Osteoblast (primary cell): ENCODE measurements around the gene VTI1A. TPM values are rescaled to one million over a fixed set of nuclear protein-coding genes. Genes with fewer than 3 reads are reported as not detected.
A peak's percentile ranks its signal among the peaks of the same experiment; 100 is the strongest.

Experiments used
- DNase-seq: peaks from one replicate; pipeline ENCODE4 v3.0.0; 2011; ENCODE audit warnings: low spot score, mixed read lengths; ENCODE audit not compliant: insufficient read length; ENCODE audit errors: missing footprints
- H2AFZ ChIP-seq: 2 replicates; pipeline ENCODE4 v1.6.0; 2011; ENCODE audit warnings: mild to moderate bottlenecking, low read length
- H3K27ac ChIP-seq: 2 replicates; pipeline ENCODE4 v1.5.1; 2011; ENCODE audit warnings: mild to moderate bottlenecking, low read depth, low read length, moderate library complexity
- H3K27me3 ChIP-seq: 2 replicates; pipeline ENCODE4 v1.6.0; 2012; ENCODE audit warnings: mild to moderate bottlenecking, control low read depth, inconsistent platforms, low read length, moderate library complexity; ENCODE audit not compliant: insufficient read depth
- H3K36me3 ChIP-seq: 2 replicates; pipeline ENCODE4 v1.5.1; 2011; ENCODE audit warnings: mild to moderate bottlenecking, low read length, control low read depth, moderate library complexity; ENCODE audit not compliant: insufficient read depth
- H3K4me1 ChIP-seq: 2 replicates; pipeline ENCODE4 v1.5.1; 2011; ENCODE audit warnings: mild to moderate bottlenecking, low read length, control low read depth, moderate library complexity; ENCODE audit not compliant: insufficient read depth
- H3K4me2 ChIP-seq: 2 replicates; pipeline ENCODE4 v1.6.0; 2011; ENCODE audit warnings: mild to moderate bottlenecking, low read length; ENCODE audit not compliant: insufficient read depth
- H3K4me3 ChIP-seq: fragments of 200-600 bp; sonication (generic); 3 replicates; pipeline ENCODE4 v1.5.1; 2012; ENCODE audit warnings: mild to moderate bottlenecking, low read length, inconsistent platforms; ENCODE audit not compliant: insufficient read depth
- H3K79me2 ChIP-seq: 2 replicates; pipeline ENCODE4 v1.6.0; 2012; ENCODE audit warnings: mild to moderate bottlenecking, low read length, control low read depth, inconsistent platforms; ENCODE audit not compliant: insufficient read depth
- H3K9me3 ChIP-seq: 2 replicates; pipeline ENCODE4 v1.5.1; 2011; ENCODE audit warnings: low read depth, low read length, control low read depth
- H4K20me1 ChIP-seq: 2 replicates; pipeline ENCODE4 v1.6.0; 2012; ENCODE audit warnings: mild to moderate bottlenecking, low read length, control low read depth; ENCODE audit not compliant: insufficient read depth
- total RNA-seq: library from RNA; depleted of rRNA; stranded (reverse); fragments of >200 nt; gene quantifications from 2 replicates; pipeline ENCODE4 v1.2.3, GENCODE V29; 2012
- TF ChIP-seq, protein P1 (sequence below): IDR thresholded peaks from 2 replicates; pipeline ENCODE4 v1.5.1; 2011; ENCODE audit warnings: mild to moderate bottlenecking, low read depth, low read length, moderate library complexity; ENCODE audit errors: extremely low read depth

VTI1A gene
- total RNA-seq, 1 donor, result 34.7 TPM

- no peaks in the 10 kb centered on the region for H3K9me3 ChIP-seq
- H4K20me1 ChIP-seq, result peaks cover 6% of the 10 kb centered on the region
- H2AFZ ChIP-seq, result no peak overlapping the region
- H3K27me3 ChIP-seq, result no peaks in the 10 kb centered on the region
- H3K79me2 ChIP-seq, result no peaks in the 10 kb centered on the region
- TF ChIP-seq, protein P1, sequence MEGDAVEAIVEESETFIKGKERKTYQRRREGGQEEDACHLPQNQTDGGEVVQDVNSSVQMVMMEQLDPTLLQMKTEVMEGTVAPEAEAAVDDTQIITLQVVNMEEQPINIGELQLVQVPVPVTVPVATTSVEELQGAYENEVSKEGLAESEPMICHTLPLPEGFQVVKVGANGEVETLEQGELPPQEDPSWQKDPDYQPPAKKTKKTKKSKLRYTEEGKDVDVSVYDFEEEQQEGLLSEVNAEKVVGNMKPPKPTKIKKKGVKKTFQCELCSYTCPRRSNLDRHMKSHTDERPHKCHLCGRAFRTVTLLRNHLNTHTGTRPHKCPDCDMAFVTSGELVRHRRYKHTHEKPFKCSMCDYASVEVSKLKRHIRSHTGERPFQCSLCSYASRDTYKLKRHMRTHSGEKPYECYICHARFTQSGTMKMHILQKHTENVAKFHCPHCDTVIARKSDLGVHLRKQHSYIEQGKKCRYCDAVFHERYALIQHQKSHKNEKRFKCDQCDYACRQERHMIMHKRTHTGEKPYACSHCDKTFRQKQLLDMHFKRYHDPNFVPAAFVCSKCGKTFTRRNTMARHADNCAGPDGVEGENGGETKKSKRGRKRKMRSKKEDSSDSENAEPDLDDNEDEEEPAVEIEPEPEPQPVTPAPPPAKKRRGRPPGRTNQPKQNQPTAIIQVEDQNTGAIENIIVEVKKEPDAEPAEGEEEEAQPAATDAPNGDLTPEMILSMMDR, result no peak
- no peak overlapping the region for H3K27ac ChIP-seq
- H3K36me3 ChIP-seq, result no peaks in the 10 kb centered on the region
- DNase-seq, result peak; percentile 42
- H3K4me1 ChIP-seq, result peaks cover 7% of the 10 kb centered on the region
- H3K4me2 ChIP-seq, result no peak overlapping the region
- no peak overlapping the region for H3K4me3 ChIP-seq
These were observed 374.0 kb downstream of the VTI1A start for GRCh38 chr10:112821038-112821437.

DNA sequence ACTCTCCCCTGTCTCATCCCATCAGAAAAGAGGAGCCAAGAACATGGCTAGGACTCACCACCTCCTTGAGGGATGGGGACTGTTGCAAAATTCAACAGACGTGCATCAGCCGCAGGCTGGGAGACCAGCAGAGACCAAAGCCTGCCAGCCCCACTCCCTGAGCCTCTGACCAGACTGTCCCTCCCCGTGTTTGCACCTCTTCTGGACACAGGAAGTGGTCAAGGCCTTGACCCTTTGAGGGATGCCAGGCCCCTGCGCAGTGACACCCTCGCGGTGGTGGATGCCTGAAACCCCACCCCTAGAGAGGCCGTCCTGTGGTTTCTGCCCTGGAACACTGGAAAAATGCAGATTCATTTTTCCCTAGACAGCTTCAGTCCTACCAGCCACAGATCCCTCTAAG lies 374.6 kb downstream of the VTI1A start:
- peaks cover under 1% of the 10 kb centered on the region for H3K4me1 ChIP-seq
- H2AFZ ChIP-seq, result no peak overlapping the region
- peak; percentile 35 for DNase-seq
- no peaks in the 10 kb centered on the region for H3K27me3 ChIP-seq
- H3K27ac ChIP-seq, result no peak overlapping the region
- no peak overlapping the region for H3K4me3 ChIP-seq
- TF ChIP-seq, protein P1, result no peak
- H3K79me2 ChIP-seq, result no peaks in the 10 kb centered on the region
- H4K20me1 ChIP-seq, result peaks cover 6% of the 10 kb centered on the region
- H3K36me3 ChIP-seq, result no peaks in the 10 kb centered on the region
- no peaks in the 10 kb centered on the region for H3K9me3 ChIP-seq
- H3K4me2 ChIP-seq, result no peak overlapping the region

DNA sequence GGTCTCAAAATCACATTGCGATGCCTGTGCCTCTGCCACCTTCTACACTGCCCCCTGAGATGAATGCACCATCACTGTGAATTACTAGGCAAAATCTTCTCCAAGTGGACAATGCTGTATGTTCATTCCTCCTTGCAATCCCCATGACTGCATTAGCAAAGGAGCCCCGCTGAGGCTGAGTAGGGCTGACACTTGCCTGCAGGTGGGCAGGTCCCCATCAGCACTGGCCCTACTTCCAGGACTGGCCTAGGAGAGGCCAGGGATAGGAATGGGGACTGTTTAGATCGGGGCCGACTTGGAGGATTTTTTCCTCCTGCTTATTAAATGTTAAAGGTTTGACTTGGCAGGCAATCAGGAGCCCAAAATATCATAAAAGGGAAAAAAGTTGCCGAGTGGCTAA lies 376.0 kb downstream of the VTI1A start:
- H3K4me3 ChIP-seq, result no peak overlapping the region
- H2AFZ ChIP-seq, result no peak overlapping the region
- H3K79me2 ChIP-seq, result no peaks in the 10 kb centered on the region
- no peak overlapping the region for H3K27ac ChIP-seq
- H3K36me3 ChIP-seq, result no peaks in the 10 kb centered on the region
- peaks cover 6% of the 10 kb centered on the region for H4K20me1 ChIP-seq
- TF ChIP-seq, protein P1, result no peak
- no peaks in the 10 kb centered on the region for H3K9me3 ChIP-seq
- no peaks in the 10 kb centered on the region for H3K4me1 ChIP-seq
- H3K27me3 ChIP-seq, result no peaks in the 10 kb centered on the region
- no peak overlapping the region for H3K4me2 ChIP-seq
- peak; percentile 3 for DNase-seq

- Histone ChIP-seq H3K4me3 (no peak overlapping the region), H3K4me2 (no peak overlapping the region), H3K4me1 (no peaks in the 10 kb centered on the region), H3K27me3 (no peaks in the 10 kb centered on the region), H3K36me3 (no peaks in the 10 kb centered on the region), H3K27ac (no peak overlapping the region), H2AFZ (no peak overlapping the region), H4K20me1 (peaks cover 6% of the 10 kb centered on the region), H3K79me2 (no peaks in the 10 kb centered on the region), H3K9me3 (no peaks in the 10 kb centered on the region)
- no peak for DNase-seq
- TF ChIP-seq, protein P1, result no peak
These were observed 376.6 kb downstream of the VTI1A start for GRCh38 chr10:112823604-112824003.
